BJ (cell line): Measurements from ENCODE around the gene INPP5A. TPM values are rescaled to one million over a fixed set of nuclear protein-coding genes. Genes with fewer than 3 reads are reported as not detected.

Experiments used
- CTCF ChIA-PET: fragments of 350-600 bp; formaldehyde crosslinking; extraction: SDS; loops from one replicate; lab custom pipeline; 2021; ENCODE audit warnings: antibody characterized with exemption, inconsistent platforms; lab: Yijun Ruan, JAX
- POLR2A ChIA-PET: fragments of 300-600 bp; sonication (Branson Sonifier 250); formaldehyde crosslinking; extraction: SDS; loops from one replicate; lab custom pipeline; 2021; ENCODE audit warnings: antibody characterized with exemption; lab: Charles Lee
- DNase-seq: peaks from one replicate; pipeline ENCODE4 v3.0.0-alpha.2; 2011; ENCODE audit warnings: low read depth
- H3K27me3 ChIP-seq: 2 replicates; pipeline ENCODE4 v1.6.0; 2011; ENCODE audit warnings: low read length; ENCODE audit not compliant: control insufficient read depth, insufficient read depth
- H3K36me3 ChIP-seq: 2 replicates; pipeline ENCODE4 v1.5.1; 2011; ENCODE audit warnings: low read length; ENCODE audit not compliant: control insufficient read depth, insufficient read depth
- H3K4me3 ChIP-seq: 2 replicates; pipeline ENCODE4 v1.5.1; 2011; ENCODE audit warnings: low read depth, mild to moderate bottlenecking, control low read depth, low read length
- CTCF ChIP-seq: IDR thresholded peaks from 2 replicates; pipeline ENCODE4 v1.5.1; 2011; ENCODE audit warnings: low read depth, mild to moderate bottlenecking, control low read depth, inconsistent platforms, low read length, moderate library complexity; ENCODE audit not compliant: insufficient read depth
- polyA plus RNA-seq: library from polyadenylated mRNA; depleted of rRNA; stranded (reverse); fragments of >200 nt; gene quantifications from 2 replicates; pipeline ENCODE4 v1.2.3, GENCODE V29; 2011

The INPP5A gene
- polyA plus RNA-seq, 1 experiment = 60.1 TPM

DNA sequence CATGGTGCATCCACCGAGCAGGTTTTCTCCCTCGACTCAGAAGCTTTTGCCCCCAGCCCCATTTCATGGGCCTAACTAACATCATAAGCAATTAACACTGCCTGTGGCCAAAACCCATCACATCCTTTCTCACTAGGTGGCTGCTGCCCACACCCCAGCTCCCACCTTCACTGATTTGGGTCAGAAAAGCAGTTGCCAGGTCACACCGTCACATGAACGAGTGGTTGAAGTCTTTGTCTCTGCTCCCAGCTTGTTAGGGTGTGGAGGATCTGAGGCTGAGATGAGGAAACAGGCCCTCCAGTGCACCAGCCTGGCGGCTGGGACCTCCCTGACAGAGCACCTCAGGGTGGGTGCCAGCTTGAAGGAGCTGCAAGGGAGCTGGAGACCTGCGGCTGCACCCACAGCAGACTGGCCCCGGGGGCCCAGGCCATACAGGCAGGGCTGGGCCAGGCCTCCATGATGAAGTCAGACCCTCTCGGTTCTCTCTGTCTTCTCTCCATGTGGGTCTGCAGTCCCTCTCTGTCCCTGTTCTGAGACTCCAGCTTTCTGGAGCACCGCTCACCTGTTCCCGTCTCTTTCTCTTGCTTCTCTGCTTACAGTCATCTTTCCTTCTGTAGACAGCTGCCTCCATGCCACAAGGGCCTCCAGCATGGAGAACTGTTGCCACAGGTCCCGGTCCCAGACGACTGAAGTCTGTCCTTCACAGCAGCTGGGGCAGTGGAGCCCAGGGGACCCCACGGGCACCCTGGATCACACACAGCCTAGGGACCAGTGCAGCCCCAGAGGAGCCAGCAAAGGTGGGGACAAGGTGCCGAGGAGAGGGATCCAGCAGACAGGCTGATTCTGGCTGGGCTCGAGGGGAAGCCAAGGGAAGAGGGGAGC is 13.8 kb upstream of the INPP5A start:
- H3K27me3 ChIP-seq = no peaks in the 10 kb centered on the region
- CTCF ChIA-PET = no interaction called here
- POLR2A ChIA-PET = no interaction called here
- TF ChIP-seq CTCF = no peak
- DNase-seq = no peak
- H3K36me3 ChIP-seq = no peaks in the 10 kb centered on the region
- H3K4me3 ChIP-seq = no peak overlapping the region

GRCh38 chr10:132524443-132525285 is 12.9 kb upstream of the INPP5A start:
- ChIA-PET POLR2A (no interaction called here), CTCF (no interaction called here)
- TF ChIP-seq CTCF = no peak
- Histone ChIP-seq H3K36me3 (no peaks in the 10 kb centered on the region), H3K27me3 (no peaks in the 10 kb centered on the region), H3K4me3 (no peak overlapping the region)
- no peak for DNase-seq

DNA sequence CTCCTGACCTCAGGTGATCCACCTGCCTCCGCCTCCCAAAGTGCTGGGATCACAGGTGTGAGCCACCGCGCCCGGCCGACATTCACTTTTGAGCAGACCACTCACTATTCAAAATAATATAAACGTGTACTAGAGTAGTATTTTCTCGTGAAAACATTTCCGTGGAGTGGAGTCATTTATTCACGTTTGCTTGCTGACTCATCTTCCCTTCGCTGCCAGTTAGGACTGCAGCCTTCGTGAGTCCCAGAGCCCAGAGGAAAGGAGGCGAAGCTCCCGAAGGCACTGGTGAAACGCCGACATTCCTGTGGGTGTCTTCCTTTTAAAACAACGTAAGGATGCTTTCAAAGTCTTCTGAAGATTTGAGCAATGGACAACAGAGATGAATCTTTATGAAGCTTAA is 10.9 kb upstream of the INPP5A start:
- CTCF ChIA-PET = interaction anchor here (0.6 to 0.8 kb wide), 2 partner anchors 68 to 302 kb away, joined by 3 read pairs; no protein-coding TSS in a partner anchor
- no peaks in the 10 kb centered on the region for H3K36me3 ChIP-seq
- POLR2A ChIA-PET = interaction anchor here (1.1 kb wide), 1 partner anchor 10 kb away, joined by 5 read pairs; no protein-coding TSS in a partner anchor
- H3K27me3 ChIP-seq = no peaks in the 10 kb centered on the region
- no peak overlapping the region for H3K4me3 ChIP-seq
- peak; percentile 93 for DNase-seq
- TF ChIP-seq CTCF = no peak

GRCh38 chr10:132527339-132528063 is 10.1 kb upstream of the INPP5A start:
- no peak for DNase-seq
- ChIA-PET CTCF (interaction anchor here (0.6 to 0.8 kb wide), 2 partner anchors 69 to 303 kb away, joined by 3 read pairs; no protein-coding TSS in a partner anchor), POLR2A (no interaction called here)
- Histone ChIP-seq H3K36me3 (no peaks in the 10 kb centered on the region), H3K27me3 (no peaks in the 10 kb centered on the region), H3K4me3 (no peak overlapping the region)
- TF ChIP-seq CTCF = no peak
